K562 (cell line): ENCODE data around the gene UBE2M. TPM values are rescaled to one million over a fixed set of nuclear protein-coding genes. Genes with fewer than 3 reads are reported as not detected.

Source experiments
- CBX2 ChIP-seq: fragments of 200-600 bp; sonication (generic); IDR thresholded peaks from one replicate; pipeline ENCODE4 v1.6.1; 2012; ENCODE audit warnings: mild to moderate bottlenecking, low read length, inconsistent platforms; ENCODE audit not compliant: insufficient read depth, poor library complexity, severe bottlenecking
- CEBPB ChIP-seq: fragments of 450-650 bp; IDR thresholded peaks from 2 replicates; pipeline ENCODE4 v1.6.1; 2016; ENCODE audit warnings: missing genetic modification characterization, missing compliant biosample characterization
- CHCHD3 ChIP-seq: fragments of 250-450 bp; sonication (Bioruptor Pico); IDR thresholded peaks from 2 replicates; pipeline ENCODE4 v2.1.2; 2022; ENCODE audit warnings: mild to moderate bottlenecking
- ELF1 ChIP-seq: fragments of 200-800 bp; sonication (Bioruptor generic); IDR thresholded peaks from 2 replicates; pipeline ENCODE4 v1.6.1; 2016; ENCODE audit warnings: missing genetic modification characterization, missing compliant biosample characterization
- GATA2 ChIP-seq: sonication (generic); formaldehyde crosslinking; IDR thresholded peaks from 2 replicates; pipeline ENCODE4 v1.4.0; 2020; ENCODE audit warnings: mild to moderate bottlenecking, missing genetic modification reagents
- GMEB1 ChIP-seq: fragments of 250-450 bp; sonication (Bioruptor Pico); IDR thresholded peaks from 2 replicates; pipeline ENCODE4 v1.4.0; 2020; ENCODE audit warnings: mild to moderate bottlenecking
- HDAC2 ChIP-seq: fragments of 450-650 bp; IDR thresholded peaks from 2 replicates; pipeline ENCODE4 v1.6.1; 2016; ENCODE audit warnings: mild to moderate bottlenecking
- JUN ChIP-seq, 2 experiments: sonication (generic) in 1 of 2; formaldehyde crosslinking in 1 of 2; IDR thresholded peaks; 2 replicates each; pipeline versions ENCODE4 v1.6.1 to v1.8.0; 2012 to 2022; ENCODE audit warnings: borderline replicate concordance in 2 of 2, mild to moderate bottlenecking in 2 of 2, improper control_type of control experiment in 1 of 2, low read depth in 1 of 2, low read length in 1 of 2, missing genetic modification reagents in 1 of 2
- KAT2B ChIP-seq: IDR thresholded peaks from one replicate; pipeline ENCODE4 v1.6.1; 2012; ENCODE audit warnings: low read depth, mild to moderate bottlenecking, control low read depth, inconsistent platforms, low read length, moderate library complexity
- KLF6 ChIP-seq: fragments of 250-450 bp; sonication (Bioruptor Pico); IDR thresholded peaks from 2 replicates; pipeline ENCODE4 v1.4.0; 2020; ENCODE audit warnings: mild to moderate bottlenecking, moderate library complexity, borderline replicate concordance
- MECOM ChIP-seq: fragments of 250-450 bp; sonication (Bioruptor Pico); IDR thresholded peaks from 2 replicates; pipeline ENCODE4 v1.8.0; 2022; ENCODE audit warnings: inconsistent platforms
- MLX ChIP-seq, 2 experiments: fragments of 450-650 bp in 1 of 2; sonication (generic) in 1 of 2; formaldehyde crosslinking; conservative IDR thresholded peaks; 2 replicates each; pipeline versions ENCODE4 v1.4.0 to v1.8.1; 2020 to 2022; ENCODE audit warnings: mild to moderate bottlenecking in 1 of 2, missing genetic modification reagents in 1 of 2
- MTA2 ChIP-seq: fragments of 450-650 bp; IDR thresholded peaks from 2 replicates; pipeline ENCODE4 v1.6.1; 2016; ENCODE audit warnings: low read depth
- POLR3G ChIP-seq: IDR thresholded peaks from 2 replicates; pipeline ENCODE4 v1.6.1; 2011; ENCODE audit not compliant: insufficient read length, insufficient replicate concordance; ENCODE audit errors: extremely low read depth
- ZNF217 ChIP-seq: sonication (generic); formaldehyde crosslinking; IDR thresholded peaks from 2 replicates; pipeline ENCODE4 v1.8.0; 2022; ENCODE audit warnings: mild to moderate bottlenecking, missing genetic modification reagents
- ZNF76 ChIP-seq: fragments of 250-450 bp; sonication (Bioruptor Pico); IDR thresholded peaks from 2 replicates; pipeline ENCODE4 v1.4.0; 2020; ENCODE audit warnings: mild to moderate bottlenecking, moderate library complexity, borderline replicate concordance
- polyA plus RNA-seq, 8 experiments: library from polyadenylated mRNA; depleted of rRNA in 4 of 8; stranded (reverse) in 5 of 8; unstranded in 3 of 8; fragments of >200 nt; fragmentation: Nextera tagmentation in 2 of 8; fragmentation: Illumina TruSeq in 1 of 8; extraction: Ambion mirVana in 2 of 8; extraction: Trizol in 1 of 8; gene quantifications; 2 replicates each; pipeline versions ENCODE4 v1.2.1 to v1.2.3, GENCODE V29; 2011 to 2014; ENCODE audit warnings: inconsistent platforms in 1 of 8, missing spikeins in 1 of 8
- total RNA-seq, 7 experiments: library from RNA; depleted of rRNA in 6 of 7; stranded (reverse); fragments of >200 nt in 6 of 7; fragmentation: Illumina TruSeq in 2 of 7; extraction: Trizol in 2 of 7; gene quantifications; 2 replicates each; pipeline versions ENCODE4 v1.2.1 to v1.2.3, GENCODE V29; 2011 to 2021; ENCODE audit warnings: low replicate concordance in 1 of 7
- TF ChIP-seq, protein P1 (sequence below): fragments of 450-650 bp; formaldehyde crosslinking; IDR thresholded peaks from 2 replicates; pipeline ENCODE4 v1.4.0; 2020; ENCODE audit warnings: mild to moderate bottlenecking, mixed read lengths
- TF ChIP-seq, protein P2 (sequence below): fragments of 250-450 bp; sonication (Bioruptor Pico); IDR thresholded peaks from 2 replicates; pipeline ENCODE4 v1.4.0; 2020

The UBE2M gene
- total and polyA plus RNA-seq, 9 of the 15 experiments (the other 6 are each of a cell fraction or from before 2014, with no cell fraction given), result 0.92 to 163 (median 85.7) TPM

- TF ChIP-seq CEBPB (tag), result no peak
- TF ChIP-seq MTA2, result no peak
- TF ChIP-seq GATA2, result 0 out of 2 replicates have a peak, but pooled peaks have one; percentile 10
- TF ChIP-seq, protein P1, sequence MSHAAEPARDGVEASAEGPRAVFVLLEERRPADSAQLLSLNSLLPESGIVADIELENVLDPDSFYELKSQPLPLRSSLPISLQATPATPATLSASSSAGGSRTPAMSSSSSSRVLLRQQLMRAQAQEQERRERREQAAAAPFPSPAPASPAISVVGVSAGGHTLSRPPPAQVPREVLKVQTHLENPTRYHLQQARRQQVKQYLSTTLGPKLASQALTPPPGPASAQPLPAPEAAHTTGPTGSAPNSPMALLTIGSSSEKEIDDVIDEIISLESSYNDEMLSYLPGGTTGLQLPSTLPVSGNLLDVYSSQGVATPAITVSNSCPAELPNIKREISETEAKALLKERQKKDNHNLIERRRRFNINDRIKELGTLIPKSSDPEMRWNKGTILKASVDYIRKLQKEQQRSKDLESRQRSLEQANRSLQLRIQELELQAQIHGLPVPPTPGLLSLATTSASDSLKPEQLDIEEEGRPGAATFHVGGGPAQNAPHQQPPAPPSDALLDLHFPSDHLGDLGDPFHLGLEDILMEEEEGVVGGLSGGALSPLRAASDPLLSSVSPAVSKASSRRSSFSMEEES, result no peak
- TF ChIP-seq GMEB1, result peak; percentile 42; the same call in 1 of the 2 replicates
- TF ChIP-seq CHCHD3 (CRISPR knock-in tag), result no peak
- TF ChIP-seq, protein P2, sequence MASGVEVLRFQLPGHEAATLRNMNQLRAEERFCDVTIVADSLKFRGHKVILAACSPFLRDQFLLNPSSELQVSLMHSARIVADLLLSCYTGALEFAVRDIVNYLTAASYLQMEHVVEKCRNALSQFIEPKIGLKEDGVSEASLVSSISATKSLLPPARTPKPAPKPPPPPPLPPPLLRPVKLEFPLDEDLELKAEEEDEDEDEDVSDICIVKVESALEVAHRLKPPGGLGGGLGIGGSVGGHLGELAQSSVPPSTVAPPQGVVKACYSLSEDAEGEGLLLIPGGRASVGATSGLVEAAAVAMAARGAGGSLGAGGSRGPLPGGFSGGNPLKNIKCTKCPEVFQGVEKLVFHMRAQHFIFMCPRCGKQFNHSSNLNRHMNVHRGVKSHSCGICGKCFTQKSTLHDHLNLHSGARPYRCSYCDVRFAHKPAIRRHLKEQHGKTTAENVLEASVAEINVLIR (CRISPR knock-in tag), result no peak
- no peak for TF ChIP-seq ZNF217 (CRISPR knock-in tag)
- TF ChIP-seq KAT2B, result no peak
- no peak for TF ChIP-seq CBX2
- TF ChIP-seq HDAC2, result peak; percentile 83; the same call in 1 of the 2 replicates
- TF ChIP-seq MECOM (CRISPR knock-in tag), result no peak
- TF ChIP-seq MLX (CRISPR knock-in tag; conservative IDR thresholded peaks at IDR 0.05), result no peak
- TF ChIP-seq POLR3G, result no peak
- peak; percentile 50 for TF ChIP-seq ELF1 (tag)
- peak; percentile 39; the same call in 1 of the 2 replicates for TF ChIP-seq JUN (IDR thresholded peaks at IDR 0.05; ENCODE audit: borderline replicate concordance, low read depth, low read length)
- no peak for TF ChIP-seq JUN (CRISPR knock-in tag; IDR thresholded peaks at IDR 0.05; ENCODE audit: borderline replicate concordance)
- TF ChIP-seq ZNF76 (CRISPR knock-in tag), result no peak
- no peak for TF ChIP-seq KLF6 (CRISPR knock-in tag)
Observed at GRCh38 chr19:58559275-58560006, 1.0 kb upstream of the UBE2M start (continued).
